AG09319 (cell line): ENCODE results near the gene BAG3.
"Not testable (repeated sequence)": the region's sequence is repeated elsewhere in the genome, so short reads cannot be mapped to it uniquely, and the experiment has no call there.

Experiments used
- DNase-seq: peaks from one replicate; pipeline ENCODE4 v3.0.0-alpha.2; 2010; ENCODE audit warnings: low read depth; ENCODE audit errors: extremely low read depth
- CTCF ChIP-seq: IDR thresholded peaks from 2 replicates; pipeline ENCODE4 v1.5.1; 2011; ENCODE audit warnings: low read depth, mild to moderate bottlenecking, inconsistent platforms, low read length, moderate library complexity

The BAG3 gene

DNA sequence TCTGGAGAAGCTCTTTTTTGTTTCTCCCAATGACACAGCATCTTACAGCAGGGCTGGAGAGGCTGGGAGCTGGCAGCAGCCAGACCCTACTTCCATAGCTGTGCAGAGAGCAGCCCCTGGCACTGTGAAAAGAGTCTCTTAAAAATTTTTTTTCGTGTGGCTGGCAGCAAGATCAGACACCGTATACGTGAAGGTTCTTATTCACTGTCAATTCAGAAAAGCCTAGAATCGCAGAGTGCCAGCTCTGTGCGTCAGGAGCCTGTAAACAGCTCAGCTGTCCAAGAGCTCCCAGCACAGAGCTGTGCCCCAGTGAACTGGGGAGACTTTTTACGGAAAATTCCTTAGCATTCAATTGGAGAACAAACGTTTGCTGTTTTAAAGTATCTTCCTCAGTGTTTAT, 6.5 kb downstream of the BAG3 start:
- no peak for DNase-seq
- no peak for TF ChIP-seq CTCF

DNA sequence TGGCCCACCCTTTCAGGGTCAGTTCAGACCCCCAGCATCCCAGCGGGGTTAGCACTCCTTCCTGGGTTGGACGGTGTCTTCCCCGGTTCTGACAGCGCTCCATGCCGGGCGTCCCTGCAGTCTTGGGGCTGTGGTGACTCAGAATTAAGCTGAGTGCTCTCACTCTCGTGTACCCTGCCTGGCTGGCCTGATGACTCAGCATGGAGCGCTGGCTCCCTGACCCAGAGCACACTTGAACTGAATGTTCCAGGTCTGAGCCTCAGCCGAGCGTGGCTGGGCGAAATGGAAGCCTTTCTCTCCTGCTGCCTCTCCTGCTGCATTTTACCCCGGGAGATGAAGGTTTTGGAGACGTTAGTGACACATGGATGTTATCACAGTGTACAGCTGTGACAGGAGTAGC, 7.1 kb downstream of the BAG3 start:
- no peak for TF ChIP-seq CTCF
- DNase-seq, result peak; percentile 69

DNA sequence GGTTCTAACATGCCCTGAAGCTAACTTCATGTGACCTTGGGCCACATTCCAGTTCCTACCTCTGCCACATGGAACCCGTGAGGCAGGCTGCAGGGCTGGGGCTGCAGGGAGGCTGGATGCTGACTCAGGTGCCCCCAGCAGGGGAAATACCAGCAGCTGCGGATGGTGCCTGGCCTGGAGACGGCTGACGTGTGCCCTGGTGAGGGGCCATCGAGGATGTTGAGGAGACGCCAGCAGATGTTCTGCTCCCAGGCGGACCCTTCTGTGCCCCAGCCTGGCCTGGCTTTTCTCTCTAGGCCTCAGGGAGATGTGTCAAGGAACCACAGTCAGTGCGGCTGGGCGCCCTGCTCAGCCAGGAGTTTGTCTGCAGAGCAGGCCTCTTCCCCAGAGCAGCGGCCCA, 8.8 kb downstream of the BAG3 start:
- DNase-seq, result no peak
- TF ChIP-seq CTCF, result no peak

DNA sequence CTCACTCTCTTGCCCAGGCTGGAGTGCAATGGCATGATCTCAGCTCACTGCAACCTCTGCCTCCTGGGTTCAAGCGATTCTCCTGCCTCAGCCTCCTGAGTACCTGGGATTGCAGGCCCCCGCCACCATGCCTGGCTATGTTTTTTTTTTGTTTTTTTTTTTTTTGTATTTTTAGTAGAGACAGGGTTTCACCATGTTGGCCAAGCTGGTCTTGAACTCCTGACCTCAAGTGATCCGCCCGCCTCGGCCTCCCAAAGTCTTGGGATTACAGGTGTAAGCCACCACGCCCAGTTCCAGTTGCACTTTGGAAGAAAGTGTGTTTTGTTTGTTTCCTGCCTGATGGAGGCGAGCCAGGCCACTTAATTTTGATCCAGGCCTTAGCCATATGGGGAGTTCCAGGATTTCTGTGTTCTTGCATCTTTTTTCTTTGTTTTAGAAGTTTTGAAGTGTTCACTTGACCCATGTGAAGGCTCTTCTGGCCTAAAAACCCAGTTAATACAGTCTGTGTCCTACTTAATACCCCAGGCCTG, 11.0 kb downstream of the BAG3 start:
- DNase-seq, result not testable (repeated sequence)

DNA sequence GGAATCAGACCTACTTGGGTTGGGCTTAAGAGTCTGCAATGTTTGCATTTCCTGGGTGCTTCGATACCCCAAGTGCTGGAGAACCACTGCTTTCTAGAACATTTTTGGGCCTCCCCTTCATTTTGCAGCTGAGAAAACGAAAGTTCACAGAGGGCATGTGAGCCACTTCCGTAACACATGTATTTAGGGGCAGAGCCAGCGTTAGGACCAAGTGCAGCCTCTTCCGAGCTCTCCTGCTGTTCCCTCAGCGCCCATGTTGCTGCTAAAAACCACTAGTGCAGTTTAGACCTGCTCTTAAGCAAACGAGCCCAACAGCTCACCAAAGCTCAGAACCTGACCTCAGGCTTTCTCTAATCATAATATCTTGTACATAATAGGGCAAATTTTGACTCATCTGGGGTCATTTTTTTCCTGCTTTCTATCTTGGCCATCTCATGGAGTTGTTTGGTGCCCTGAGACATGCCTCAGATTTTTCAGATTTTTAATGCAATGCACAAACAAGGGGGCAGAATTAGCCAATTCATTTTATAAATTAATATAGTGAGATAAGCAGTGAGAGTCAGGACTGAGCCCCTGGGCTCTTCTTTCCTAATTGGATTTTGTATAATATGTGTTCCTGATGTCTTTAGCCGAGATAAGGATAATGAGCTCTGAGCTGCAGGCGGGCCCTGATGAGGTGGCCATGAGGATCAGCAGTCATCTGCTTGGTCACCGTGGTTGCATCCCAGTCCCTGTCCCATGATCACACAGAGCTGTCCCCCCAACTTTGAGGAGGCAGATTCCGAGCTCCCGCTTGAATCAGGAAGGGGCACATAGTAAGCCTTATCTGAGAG, 12.9 kb downstream of the BAG3 start:
- no peak for TF ChIP-seq CTCF

GRCh38 chr10:119665901-119666708, 14.9 kb downstream of the BAG3 start:
- TF ChIP-seq CTCF, result no peak
- no peak for DNase-seq

More for the DNA sequence above, 12.9 kb downstream of the BAG3 start:
- no peak for DNase-seq

- DNase-seq, result no peak
Observed at GRCh38 chr10:119666709-119667004, 15.5 kb downstream of the BAG3 start.

More at GRCh38 chr10:119666709-119667004, 15.5 kb downstream of the BAG3 start:
- no peak for TF ChIP-seq CTCF
